H9 (cell line): ENCODE data around the gene FBXO42. TPM values are rescaled to one million over a fixed set of nuclear protein-coding genes. Genes with fewer than 3 reads are reported as not detected.
A peak's percentile ranks its signal among the peaks of the same experiment; 100 is the strongest.

Experiments used
- DNase-seq: peaks from one replicate; pipeline ENCODE4 v3.0.0-alpha.2; 2017
- H2AFZ ChIP-seq: one replicate; pipeline ENCODE4 v1.6.1; 2013; ENCODE audit warnings: mild to moderate bottlenecking, low read length, control low read depth, moderate library complexity
- H2AK5ac ChIP-seq: 2 replicates; pipeline ENCODE4 v1.6.1; 2013; ENCODE audit warnings: low read length, control low read depth, mixed read lengths; ENCODE audit not compliant: insufficient read length
- H2BK120ac ChIP-seq: one replicate; pipeline ENCODE4 v1.6.1; 2013; ENCODE audit warnings: low read depth, mild to moderate bottlenecking, low read length, control low read depth, inconsistent platforms; ENCODE audit not compliant: poor library complexity, severe bottlenecking
- H2BK12ac ChIP-seq: 2 replicates; pipeline ENCODE4 v1.6.1; 2013; ENCODE audit warnings: low read length, control low read depth, mixed read lengths, low read depth; ENCODE audit not compliant: insufficient read length
- H2BK15ac ChIP-seq: 2 replicates; pipeline ENCODE4 v1.6.1; 2013; ENCODE audit warnings: low read depth, low read length, control low read depth
- H2BK20ac ChIP-seq: one replicate; pipeline ENCODE4 v1.6.1; 2013; ENCODE audit warnings: low read depth, mild to moderate bottlenecking, low read length, control low read depth, inconsistent platforms; ENCODE audit not compliant: poor library complexity, severe bottlenecking
- H2BK5ac ChIP-seq: 2 replicates; pipeline ENCODE4 v1.6.1; 2013; ENCODE audit warnings: low read length, control low read depth, mixed read lengths; ENCODE audit not compliant: insufficient read length
- H3K14ac ChIP-seq: 2 replicates; pipeline ENCODE4 v1.6.1; 2013; ENCODE audit warnings: low read length, control low read depth; ENCODE audit not compliant: insufficient read depth
- H3K18ac ChIP-seq: 2 replicates; pipeline ENCODE4 v1.6.1; 2013; ENCODE audit warnings: low read depth, mild to moderate bottlenecking, mixed read lengths, low read length, control low read depth; ENCODE audit not compliant: insufficient read length
- H3K23ac ChIP-seq: 2 replicates; pipeline ENCODE4 v1.6.1; 2013; ENCODE audit warnings: low read length, control low read depth, mixed read lengths, low read depth; ENCODE audit not compliant: insufficient read length
- H3K23me2 ChIP-seq: 2 replicates; pipeline ENCODE4 v1.6.1; 2013; ENCODE audit warnings: low read depth, mild to moderate bottlenecking, mixed read lengths, low read length, control low read depth; ENCODE audit not compliant: insufficient read length, poor library complexity, severe bottlenecking
- H3K27ac ChIP-seq: 2 replicates; pipeline ENCODE4 v1.5.1; 2013; ENCODE audit warnings: low read length, control low read depth, mixed read lengths, low read depth; ENCODE audit not compliant: insufficient read length
- H3K27me3 ChIP-seq: 2 replicates; pipeline ENCODE4 v1.6.1; 2013; ENCODE audit warnings: low read length, control low read depth, inconsistent platforms; ENCODE audit not compliant: insufficient read depth
- H3K4ac ChIP-seq: 2 replicates; pipeline ENCODE4 v1.6.1; 2013; ENCODE audit warnings: low read depth, mild to moderate bottlenecking, control low read depth, inconsistent platforms, low read length, moderate library complexity
- H3K4me1 ChIP-seq: 2 replicates; pipeline ENCODE4 v1.6.1; 2013; ENCODE audit warnings: low read length, control low read depth, inconsistent platforms; ENCODE audit not compliant: insufficient read depth
- H3K4me2 ChIP-seq: 2 replicates; pipeline ENCODE4 v1.6.1; 2013; ENCODE audit warnings: low read length, control low read depth, mixed read lengths; ENCODE audit not compliant: insufficient read length, insufficient read depth
- H3K56ac ChIP-seq: 2 replicates; pipeline ENCODE4 v1.6.1; 2013; ENCODE audit warnings: low read depth, mild to moderate bottlenecking, mixed read lengths, low read length, control low read depth; ENCODE audit not compliant: insufficient read length
- H3K79me1 ChIP-seq: 2 replicates; pipeline ENCODE4 v1.6.1; 2013; ENCODE audit warnings: low read depth, mild to moderate bottlenecking, moderate library complexity, low read length, control low read depth, inconsistent platforms; ENCODE audit not compliant: insufficient read depth, poor library complexity, severe bottlenecking
- H3K79me2 ChIP-seq: 2 replicates; pipeline ENCODE4 v1.6.1; 2013; ENCODE audit warnings: low read length, control low read depth, inconsistent platforms; ENCODE audit not compliant: insufficient read depth
- H3K9ac ChIP-seq: 2 replicates; pipeline ENCODE4 v1.6.1; 2013; ENCODE audit warnings: low read length, control low read depth, mixed read lengths; ENCODE audit not compliant: insufficient read length; ENCODE audit errors: extremely low read depth
- H3K9me3 ChIP-seq: one replicate; pipeline ENCODE4 v1.6.1; 2013; ENCODE audit warnings: low read depth, low read length, inconsistent platforms; ENCODE audit not compliant: control insufficient read depth
- H3T11ph ChIP-seq: one replicate; pipeline ENCODE4 v1.6.1; 2013; ENCODE audit warnings: mild to moderate bottlenecking, low read length, control low read depth, inconsistent platforms
- H4K20me1 ChIP-seq: one replicate; pipeline ENCODE4 v1.6.1; 2013; ENCODE audit not compliant: control insufficient read depth, insufficient read length, insufficient read depth
- H4K5ac ChIP-seq: 2 replicates; pipeline ENCODE4 v1.6.1; 2013; ENCODE audit warnings: low read depth, mild to moderate bottlenecking, mixed read lengths, low read length, control low read depth; ENCODE audit not compliant: insufficient read length
- H4K8ac ChIP-seq: replicated peaks from 2 replicates; pipeline ENCODE4 v1.6.1; 2013; ENCODE audit warnings: low read length, control low read depth, mixed read lengths, low read depth; ENCODE audit not compliant: insufficient read length
- H4K91ac ChIP-seq: 2 replicates; pipeline ENCODE4 v1.6.1; 2013; ENCODE audit warnings: low read depth, mild to moderate bottlenecking, moderate library complexity, mixed read lengths, low read length, control low read depth; ENCODE audit not compliant: insufficient read length
- H3K27ac Mint-ChIP-seq, 3 experiments: 2 replicates in 2 of 3; 3 replicates in 1 of 3; pipeline ENCODE4 v1.8.0; 2020 to 2021; ENCODE audit warnings: mixed read lengths in 3 of 3, mild to moderate bottlenecking in 1 of 3, moderate library complexity in 1 of 3
- H3K27me3 Mint-ChIP-seq: 2 replicates; pipeline ENCODE4 v1.8.0; 2021; ENCODE audit warnings: low read depth, mild to moderate bottlenecking, moderate library complexity, mixed read lengths
- H3K36me3 Mint-ChIP-seq, 3 experiments: 2 replicates in 2 of 3; 3 replicates in 1 of 3; pipeline ENCODE4 v1.8.0; 2020 to 2021; ENCODE audit warnings: low read depth in 3 of 3, mixed read lengths in 3 of 3; ENCODE audit not compliant: insufficient read depth in 1 of 3
- H3K4me1 Mint-ChIP-seq, 2 experiments: 2 replicates each; pipeline ENCODE4 v1.8.0; 2020; ENCODE audit warnings: mixed read lengths in 2 of 2
- H3K4me3 Mint-ChIP-seq, 2 experiments: 2 replicates in 1 of 2; 3 replicates in 1 of 2; pipeline ENCODE4 v1.8.0; 2020 to 2021; ENCODE audit warnings: mild to moderate bottlenecking in 2 of 2, mixed read lengths in 2 of 2, moderate library complexity in 1 of 2
- H3K9me3 Mint-ChIP-seq, 2 experiments: 2 replicates in 1 of 2; 3 replicates in 1 of 2; pipeline ENCODE4 v1.8.0; 2020; ENCODE audit warnings: mild to moderate bottlenecking in 2 of 2, mixed read lengths in 2 of 2, moderate library complexity in 1 of 2
- CTCF ChIP-seq: fragments of 200-600 bp; sonication (generic); conservative IDR thresholded peaks from 3 replicates; pipeline ENCODE4 v1.8.0; 2021; ENCODE audit warnings: antibody characterized with exemption, mild to moderate bottlenecking
- WGBS: extraction: QIAGEN DNeasy Blood & Tissue Kit; methylation state at CpG from one replicate; pipeline ENCODE4 v1.1.7; 2013; ENCODE audit warnings: missing lambda C conversion rate, low lambda C conversion rate, mixed read lengths; ENCODE audit not compliant: insufficient read length; ENCODE audit errors: extremely low coverage; 5-methylcytosine and 5-hydroxymethylcytosine counted together
- total RNA-seq: library from RNA; stranded (reverse); gene quantifications from 2 replicates; pipeline ENCODE4 v1.2.1, GENCODE V29; 2021

Gene FBXO42
- total RNA-seq, 1 experiment from 2014 or later = 17.4 TPM

DNA sequence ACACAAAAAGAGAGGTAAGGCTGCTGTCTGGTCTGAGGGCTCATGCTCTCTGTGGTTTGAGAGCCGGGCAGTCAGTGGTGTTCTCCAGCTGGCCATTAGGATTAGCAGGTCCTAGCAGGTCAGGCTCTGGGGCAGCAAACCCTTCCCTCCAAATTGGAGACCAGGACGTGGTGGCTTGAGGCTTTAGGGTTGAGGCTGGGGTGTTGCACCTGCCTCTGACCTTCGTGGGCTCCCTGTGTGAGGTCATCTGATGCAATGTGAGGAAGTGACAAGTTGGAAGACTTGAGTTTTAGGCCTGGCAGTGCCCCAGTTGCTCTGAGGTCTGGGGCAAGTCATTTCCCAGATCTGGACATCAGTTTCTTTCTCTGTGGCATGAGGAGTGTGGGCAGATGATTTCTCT, 39.1 kb upstream of the FBXO42 start:
- Mint-ChIP-seq H3K4me1 (peaks cover 35 to 37% of the 10 kb centered on the region in 2 experiments), H3K4me3 (no peak overlapping the region), H3K9me3 (no peaks in the 10 kb centered on the region), H3K27me3 (no peaks in the 10 kb centered on the region), H3K27ac (peak overlapping the region in 2 of 3 experiments; percentile 16 to 53; a peak in 3 of 7 replicates), H3K36me3 (peaks cover 9 to 39% (median 35%) of the 10 kb centered on the region in 3 experiments; a peak in 6 of 7 replicates)
- no peaks in the 10 kb centered on the region for H3K23me2 ChIP-seq
- H3K79me1 ChIP-seq = peaks cover 19% of the 10 kb centered on the region
- DNase-seq = no peak
- no CpG with 5 or more reads among the region's 3 CpGs for WGBS
- H3K14ac ChIP-seq = no peak overlapping the region
- no peaks in the 10 kb centered on the region for H3K27me3 ChIP-seq
- H2BK15ac ChIP-seq = no peak overlapping the region
- no peak overlapping the region for H4K8ac ChIP-seq
- peaks cover 33% of the 10 kb centered on the region for H3K79me2 ChIP-seq
- H4K20me1 ChIP-seq = peaks cover 3% of the 10 kb centered on the region
- no peak overlapping the region for H3K4ac ChIP-seq
- no peak overlapping the region for H3T11ph ChIP-seq
- H2AK5ac ChIP-seq = no peak overlapping the region
- H4K5ac ChIP-seq = no peak overlapping the region
- H3K23ac ChIP-seq = no peak overlapping the region
- H4K91ac ChIP-seq = no peak overlapping the region
- H3K56ac ChIP-seq = no peak overlapping the region
- H2BK20ac ChIP-seq = no peak overlapping the region
- no peaks in the 10 kb centered on the region for H3K9me3 ChIP-seq
- H3K4me2 ChIP-seq = no peak overlapping the region
- no peak overlapping the region for H3K18ac ChIP-seq
- no peak overlapping the region for H2BK120ac ChIP-seq
- H2BK5ac ChIP-seq = no peak overlapping the region
- no peak overlapping the region for H2BK12ac ChIP-seq
- peaks cover 6% of the 10 kb centered on the region; the same call in 1 of the 2 replicates for H3K4me1 ChIP-seq
- H3K27ac ChIP-seq = no peak overlapping the region
- H3K9ac ChIP-seq = no peak overlapping the region
- no peak for TF ChIP-seq CTCF
- H2AFZ ChIP-seq = no peak overlapping the region
